GM18498 (cell line): Measurements from ENCODE around the gene WEE2.
"Not testable (repeated sequence)": the region's sequence is repeated elsewhere in the genome, so short reads cannot be mapped to it uniquely, and the experiment has no call there.

ENCODE experiments used
- ATAC-seq: cut with Tn5 transposase; IDR thresholded peaks from one replicate; pipeline ENCODE4 v1.9.1; 2021; ENCODE audit warnings: mild to moderate bottlenecking, moderate library complexity; ENCODE audit not compliant: unreplicated experiment

WEE2 gene

GRCh38 chr7:141712603-141713255, 4.6 kb downstream of the WEE2 start:
- ATAC-seq = no peak

- ATAC-seq = no peak
Measured at GRCh38 chr7:141713890-141714289, 5.7 kb downstream of the WEE2 start.

GRCh38 chr7:141714571-141714970, 6.4 kb downstream of the WEE2 start:
- ATAC-seq = no peak

GRCh38 chr7:141715018-141715417, 6.9 kb downstream of the WEE2 start:
- ATAC-seq = no peak

GRCh38 chr7:141715794-141716689, 7.9 kb downstream of the WEE2 start:
- ATAC-seq = no peak

GRCh38 chr7:141717450-141717849, 9.3 kb downstream of the WEE2 start:
- no peak for ATAC-seq

GRCh38 chr7:141722529-141722928, 14.4 kb downstream of the WEE2 start:
- no peak for ATAC-seq

- no peak for ATAC-seq
Measured at GRCh38 chr7:141729020-141729419, 20.9 kb downstream of the WEE2 start.

GRCh38 chr7:141731476-141732149, 23.5 kb downstream of the WEE2 start:
- no peak for ATAC-seq

GRCh38 chr7:141737118-141737835, 29.1 kb downstream of the WEE2 start:
- no peak for ATAC-seq

GRCh38 chr7:141737836-141738591, 29.9 kb downstream of the WEE2 start, which contains the start of gene SSBP1:
TSS of gene SSBP1 (plus strand) at chr7:141738358. CDS start at chr7:141739167, 809 bp downstream.
- peak; percentile 93 for ATAC-seq

- no peak for ATAC-seq
Measured at GRCh38 chr7:141738592-141739013, 30.4 kb downstream of the WEE2 start.

GRCh38 chr7:141739250-141739649, 31.1 kb downstream of the WEE2 start:
- no peak for ATAC-seq

GRCh38 chr7:141742229-141742628, 34.1 kb downstream of the WEE2 start:
- ATAC-seq = no peak

GRCh38 chr7:141744131-141744530, 36.0 kb downstream of the WEE2 start:
- ATAC-seq = no peak

GRCh38 chr7:141748396-141748795, 40.2 kb downstream of the WEE2 start:
- no peak for ATAC-seq

GRCh38 chr7:141751904-141752303, 43.8 kb downstream of the WEE2 start:
- not testable (repeated sequence) for ATAC-seq

GRCh38 chr7:141752634-141753033, 44.5 kb downstream of the WEE2 start:
- no peak for ATAC-seq

GRCh38 chr7:141754939-141755338, 46.8 kb downstream of the WEE2 start:
- ATAC-seq = no peak

- no peak for ATAC-seq
Measured at GRCh38 chr7:141763797-141764196, 55.6 kb downstream of the WEE2 start, which contains the start of gene TAS2R3. TSS of gene TAS2R3 (plus strand) at chr7:141764097. CDS start at chr7:141764159, 62 bp downstream.
